HepG2 (cell line): ENCODE measurements around the gene ABCG2. TPM values are rescaled to one million over a fixed set of nuclear protein-coding genes. Genes with fewer than 3 reads are reported as not detected.
"Not testable (repeated sequence)": the region's sequence is repeated elsewhere in the genome, so short reads cannot be mapped to it uniquely, and the experiment has no call there.

Experiments used
- ATAC-seq: fragments of 200-7000 bp; cut with Tn5 transposase; 3 replicates; pipeline ENCODE4 v1.9.1; 2020; ENCODE audit warnings: mild to moderate bottlenecking, moderate library complexity
- BruUV-seq: library from RNA; stranded (reverse); fragments of 400-500 nt; replicated peaks from 2 replicates; lab custom pipeline; 2021; lab: Mats Ljungman, UMichigan
- CTCF ChIA-PET: fragments of 300-600 bp; formaldehyde crosslinking; extraction: SDS; loops from one replicate; lab custom pipeline; 2021; ENCODE audit warnings: low total read pairs, inconsistent platforms, low intra/inter-chr PET ratio; lab: Yijun Ruan, JAX
- POLR2A ChIA-PET: fragments of 350-600 bp; sonication (Branson Sonifier 250); formaldehyde crosslinking; loops from one replicate; lab custom pipeline; 2020; ENCODE audit warnings: antibody characterized with exemption, inconsistent platforms; lab: Yijun Ruan, JAX
- DNase-seq: peaks from one replicate; pipeline ENCODE4 v3.0.0-alpha.2; 2015; ENCODE audit warnings: low spot score
- FAIRE-seq: peaks from 3 replicates; lab custom pipeline; 2011; peaks lifted over from hg19 to GRCh38; lab: Jason Lieb, UNC
- H2AFZ ChIP-seq: one replicate; pipeline ENCODE4 v1.6.1; 2011; ENCODE audit warnings: low read length, inconsistent platforms
- H3K27ac ChIP-seq: fragments of 300-600 bp; 3 replicates; pipeline ENCODE4 v1.8.0; 2011; ENCODE audit warnings: mixed run types, mild to moderate bottlenecking, mixed read lengths, low read length, inconsistent platforms; ENCODE audit not compliant: insufficient read depth; ENCODE audit errors: extremely low read length
- H3K27me3 ChIP-seq, 2 experiments: fragments of 200-600 bp in 1 of 2; 2 replicates in 1 of 2; 3 replicates in 1 of 2; pipeline versions ENCODE4 v1.6.0 to v1.8.0; 2011; ENCODE audit warnings: low read length in 2 of 2, mild to moderate bottlenecking in 2 of 2, moderate library complexity in 2 of 2, inconsistent platforms in 1 of 2; ENCODE audit not compliant: insufficient read depth in 2 of 2, control insufficient read depth in 1 of 2
- H3K36me3 ChIP-seq, 2 experiments: fragments of 200-600 bp in 1 of 2; replicated peaks in 1 of 2; 2 replicates in 1 of 2; 3 replicates in 1 of 2; pipeline versions ENCODE4 v1.5.1 to v1.8.0; 2011; ENCODE audit warnings: low read length in 2 of 2, inconsistent platforms in 1 of 2; ENCODE audit not compliant: insufficient read depth in 2 of 2, control insufficient read depth in 1 of 2
- H3K4me1 ChIP-seq: 2 replicates; pipeline ENCODE4 v1.5.1; 2012; ENCODE audit warnings: low read length, inconsistent platforms; ENCODE audit not compliant: insufficient read depth
- H3K4me2 ChIP-seq: 2 replicates; pipeline ENCODE4 v1.6.0; 2011; ENCODE audit warnings: low read depth, low read length, inconsistent platforms
- H3K4me3 ChIP-seq, 3 experiments: fragments of 200-600 bp in 1 of 3; sonication (generic), shearing (Covaris generic) in 1 of 3; replicated peaks in 1 of 3; 2 replicates each; pipeline ENCODE4 v1.5.1; 2011 to 2016; ENCODE audit warnings: low read length in 3 of 3, inconsistent platforms in 2 of 3, low read depth in 2 of 3, mild to moderate bottlenecking in 2 of 3, control low read depth in 1 of 3, mixed read lengths in 1 of 3; ENCODE audit not compliant: insufficient read depth in 1 of 3
- H3K79me2 ChIP-seq: one replicate; pipeline ENCODE4 v1.6.1; 2011; ENCODE audit warnings: low read length, inconsistent platforms; ENCODE audit not compliant: insufficient read depth
- H3K9ac ChIP-seq: 2 replicates; pipeline ENCODE4 v1.6.0; 2011; ENCODE audit warnings: mild to moderate bottlenecking, low read depth, low read length, inconsistent platforms; ENCODE audit not compliant: insufficient read depth
- H3K9me3 ChIP-seq: 2 replicates; pipeline ENCODE4 v1.5.1; 2012; ENCODE audit warnings: mild to moderate bottlenecking, low read length
- H4K20me1 ChIP-seq: 2 replicates; pipeline ENCODE4 v1.6.0; 2011; ENCODE audit warnings: inconsistent platforms, mild to moderate bottlenecking, low read length, moderate library complexity; ENCODE audit not compliant: insufficient read depth
- FOXA1 ChIP-seq, 2 experiments: fragments of 450-650 bp in 1 of 2; sonication (generic) in 1 of 2; formaldehyde crosslinking in 1 of 2; IDR thresholded peaks; 2 replicates each; pipeline versions ENCODE4 v1.4.0 to v1.6.1; 2016 to 2020; ENCODE audit warnings: missing genetic modification reagents in 1 of 2
- FOXA3 ChIP-seq: IDR thresholded peaks from 2 replicates; pipeline ENCODE4 v1.6.1; 2016; ENCODE audit warnings: missing genetic modification reagents, missing compliant biosample characterization
- GATAD2A ChIP-seq: IDR thresholded peaks from 2 replicates; pipeline ENCODE4 v1.6.1; 2016
- PAXIP1 ChIP-seq: sonication (generic); formaldehyde crosslinking; conservative IDR thresholded peaks from 2 replicates; pipeline ENCODE4 v1.4.0; 2020; ENCODE audit warnings: mild to moderate bottlenecking, missing genetic modification reagents, moderate library complexity
- ZFX ChIP-seq: sonication (generic); formaldehyde crosslinking; IDR thresholded peaks from 2 replicates; pipeline ENCODE4 v1.4.0; 2020; ENCODE audit warnings: mild to moderate bottlenecking, low read depth, missing genetic modification reagents, moderate library complexity
- ZFY ChIP-seq: sonication (generic); formaldehyde crosslinking; IDR thresholded peaks from 2 replicates; pipeline ENCODE4 v1.4.0; 2020; ENCODE audit warnings: missing genetic modification reagents
- ZNF281 ChIP-seq: sonication (generic); formaldehyde crosslinking; IDR thresholded peaks from 2 replicates; pipeline ENCODE4 v1.4.0; 2020; ENCODE audit warnings: missing genetic modification reagents, borderline replicate concordance
- ZNF687 ChIP-seq: sonication (generic); formaldehyde crosslinking; IDR thresholded peaks from 2 replicates; pipeline ENCODE4 v1.5.1; 2020; ENCODE audit warnings: mild to moderate bottlenecking, missing genetic modification reagents, moderate library complexity
- WGBS: methylation state at CpG from one replicate; pipeline ENCODE4 v1.1.6; 2017; ENCODE audit warnings: low lambda C conversion rate; 5-methylcytosine and 5-hydroxymethylcytosine counted together
- in situ Hi-C: cut with HindIII; loops from 2 replicates; pipeline ENCODE4 v1.10.0; 2017; ENCODE audit warnings: low pct_unique_long_range_greater_than_20kb; ENCODE audit not compliant: extremely low pct_ligation_motif_present
- intact Hi-C: fragments of 100-400 bp; cut with micrococcal nuclease; formaldehyde crosslinking; loops from one replicate; pipeline ENCODE4 v1.10.0; 2022; ENCODE audit not compliant: unreplicated experiment
- polyA plus RNA-seq, 8 experiments: library from polyadenylated mRNA; depleted of rRNA in 3 of 8; stranded (reverse) in 7 of 8; unstranded in 1 of 8; fragments of >200 nt; fragmentation: Illumina TruSeq in 4 of 8; extraction: Trizol in 4 of 8; gene quantifications; 2 replicates each; pipeline versions ENCODE4 v1.2.1 to v1.2.3, GENCODE V29; 2011 to 2016; ENCODE audit warnings: low read depth in 4 of 8, missing spikeins in 1 of 8, mixed read lengths in 1 of 8; ENCODE audit not compliant: insufficient read depth in 1 of 8
- total RNA-seq, 5 experiments: library from RNA; depleted of rRNA; stranded (reverse); fragments of >200 nt; fragmentation: Illumina TruSeq; extraction: Trizol; gene quantifications; 2 replicates each; pipeline ENCODE4 v1.2.3, GENCODE V29; 2016; ENCODE audit warnings: low read depth in 1 of 5

Gene ABCG2
- total and polyA plus RNA-seq, 2 of the 13 experiments (the other 11 are each of a cell fraction or from before 2014, with no cell fraction given), result 10.0 to 15.7 TPM

- H2AFZ ChIP-seq; H3K9ac ChIP-seq; FAIRE-seq; H3K36me3 ChIP-seq; CTCF ChIA-PET; H3K27ac ChIP-seq; H3K4me3 ChIP-seq; H3K27me3 ChIP-seq; H4K20me1 ChIP-seq; BruUV-seq; intact Hi-C loops; H3K4me2 ChIP-seq; in situ Hi-C loops; H3K79me2 ChIP-seq; TF ChIP-seq FOXA1 (IDR thresholded peaks at IDR 0.05): not testable (repeated sequence)
- Histone ChIP-seq H3K4me1 (peaks cover 14% of the 10 kb centered on the region), H3K9me3 (peaks cover 26% of the 10 kb centered on the region)
- POLR2A ChIA-PET, result interaction anchor here (1.1 to 1.5 kb wide), 3 partner anchors 9 to 15 kb away, joined by 3 to 8 read pairs (median 6); no protein-coding TSS in a partner anchor
- WGBS, result 61% methylated on average over 4 of the region's 5 CpGs
- ATAC-seq, result peak; percentile 44
- peak; percentile 38 for DNase-seq
- TF ChIP-seq PAXIP1, result 0 out of 2 replicates have a peak, but pooled peaks have one; percentile 16
- 0 out of 2 replicates have a peak, but pooled peaks have one; percentile 30 for TF ChIP-seq GATAD2A (CRISPR knock-in tag)
- TF ChIP-seq ZFY, result 0 out of 2 replicates have a peak, but pooled peaks have one; percentile 15
- TF ChIP-seq ZFX, result 0 out of 2 replicates have a peak, but pooled peaks have one; percentile 22
- TF ChIP-seq ZNF281 (CRISPR knock-in tag), result peak; percentile 90
- peak; percentile 31; the same call in 1 of the 2 replicates for TF ChIP-seq ZNF687
- peak; percentile 76 for TF ChIP-seq FOXA3 (CRISPR knock-in tag)
- TF ChIP-seq FOXA1 (CRISPR knock-in tag; IDR thresholded peaks at IDR 0.05), result peak; percentile 56
These were observed 36.2 kb downstream of the ABCG2 start for GRCh38 chr4:88122260-88122659.
